Mucosa of stomach (tissue), 1 donor: Measurements from ENCODE around the gene NUPR1.
"Not testable (repeated sequence)": the region's sequence is repeated elsewhere in the genome, so short reads cannot be mapped to it uniquely, and the experiment has no call there.

Experiments used
- H3K27me3 ChIP-seq: one replicate; pipeline ENCODE4 v1.7.0; 2013; ENCODE audit warnings: mild to moderate bottlenecking, low read length; ENCODE audit not compliant: control insufficient read depth, insufficient read depth
- H3K36me3 ChIP-seq: one replicate; pipeline ENCODE4 v1.7.0; 2013; ENCODE audit warnings: low read length; ENCODE audit not compliant: control insufficient read depth, insufficient read depth
- H3K4me1 ChIP-seq: one replicate; pipeline ENCODE4 v1.7.0; 2013; ENCODE audit warnings: mild to moderate bottlenecking, low read length; ENCODE audit not compliant: control insufficient read depth, insufficient read depth
- H3K4me3 ChIP-seq: one replicate; pipeline ENCODE4 v1.7.0; 2013; ENCODE audit warnings: low read length
- H3K9ac ChIP-seq: one replicate; pipeline ENCODE4 v1.7.0; 2013; ENCODE audit warnings: mild to moderate bottlenecking, low read length, moderate library complexity
- H3K9me3 ChIP-seq: one replicate; pipeline ENCODE4 v1.7.0; 2013; ENCODE audit warnings: mild to moderate bottlenecking, low read length, moderate library complexity; ENCODE audit not compliant: control insufficient read depth
- donor health status: Pancreatic carcinoma.

The NUPR1 gene

GRCh38 chr16:28549301-28549899, 10.6 kb upstream of the NUPR1 start:
- H3K36me3 ChIP-seq = no peaks in the 10 kb centered on the region
- H3K4me1 ChIP-seq = peaks cover under 1% of the 10 kb centered on the region
- H3K4me3 ChIP-seq = no peak overlapping the region
- no peaks in the 10 kb centered on the region for H3K9me3 ChIP-seq
- no peaks in the 10 kb centered on the region for H3K27me3 ChIP-seq
- H3K9ac ChIP-seq = no peak overlapping the region

GRCh38 chr16:28548306-28548802, 9.6 kb upstream of the NUPR1 start:
- no peaks in the 10 kb centered on the region for H3K4me1 ChIP-seq
- H3K27me3 ChIP-seq = no peaks in the 10 kb centered on the region
- no peaks in the 10 kb centered on the region for H3K9me3 ChIP-seq
- no peak overlapping the region for H3K4me3 ChIP-seq
- H3K9ac ChIP-seq = no peak overlapping the region
- H3K36me3 ChIP-seq = no peaks in the 10 kb centered on the region

GRCh38 chr16:28546626-28547025, 7.9 kb upstream of the NUPR1 start:
- no peak overlapping the region for H3K9ac ChIP-seq
- no peaks in the 10 kb centered on the region for H3K9me3 ChIP-seq
- no peaks in the 10 kb centered on the region for H3K36me3 ChIP-seq
- H3K27me3 ChIP-seq = no peaks in the 10 kb centered on the region
- H3K4me1 ChIP-seq = peaks cover 9% of the 10 kb centered on the region
- H3K4me3 ChIP-seq = no peak overlapping the region

- not testable (repeated sequence) for H3K9ac ChIP-seq, H3K36me3 ChIP-seq, H3K27me3 ChIP-seq, H3K9me3 ChIP-seq, H3K4me1 ChIP-seq, H3K4me3 ChIP-seq
These were observed 7.2 kb upstream of the NUPR1 start for GRCh38 chr16:28545964-28546363.

- Histone ChIP-seq H3K4me3 (no peak overlapping the region), H3K36me3 (no peaks in the 10 kb centered on the region), H3K27me3 (no peaks in the 10 kb centered on the region), H3K9ac (no peak overlapping the region), H3K4me1 (peaks cover 9% of the 10 kb centered on the region), H3K9me3 (no peaks in the 10 kb centered on the region)
These were observed 6.2 kb upstream of the NUPR1 start for GRCh38 chr16:28544998-28545397.

- peak overlapping the region; percentile 4 for H3K9ac ChIP-seq
- H3K27me3 ChIP-seq = no peaks in the 10 kb centered on the region
- H3K4me3 ChIP-seq = no peak overlapping the region
These were observed 4.3 kb upstream of the NUPR1 start for GRCh38 chr16:28543072-28543471.

GRCh38 chr16:28542646-28543045, 3.9 kb upstream of the NUPR1 start:
- H3K27me3 ChIP-seq = no peaks in the 10 kb centered on the region
- no peaks in the 10 kb centered on the region for H3K36me3 ChIP-seq
- no peak overlapping the region for H3K4me3 ChIP-seq
- H3K9me3 ChIP-seq = no peaks in the 10 kb centered on the region
- peaks cover 22% of the 10 kb centered on the region for H3K4me1 ChIP-seq
- peak overlapping the region; percentile 4 for H3K9ac ChIP-seq

More at GRCh38 chr16:28543072-28543471, 4.3 kb upstream of the NUPR1 start:
- Histone ChIP-seq H3K36me3 (no peaks in the 10 kb centered on the region), H3K4me1 (peaks cover 22% of the 10 kb centered on the region), H3K9me3 (no peaks in the 10 kb centered on the region)

GRCh38 chr16:28540346-28540745, 1.6 kb upstream of the NUPR1 start:
- Histone ChIP-seq H3K9me3 (no peaks in the 10 kb centered on the region), H3K27me3 (no peaks in the 10 kb centered on the region), H3K4me1 (peaks cover 22% of the 10 kb centered on the region), H3K36me3 (no peaks in the 10 kb centered on the region), H3K4me3 (no peak overlapping the region), H3K9ac (no peak overlapping the region)

- Histone ChIP-seq H3K4me1 (peaks cover 23% of the 10 kb centered on the region), H3K36me3 (no peaks in the 10 kb centered on the region), H3K9me3 (no peaks in the 10 kb centered on the region), H3K9ac (peak overlapping the region; percentile 58), H3K27me3 (no peaks in the 10 kb centered on the region), H3K4me3 (no peak overlapping the region)
These were observed 626 bp downstream of the NUPR1 start for GRCh38 chr16:28537964-28538732.

GRCh38 chr16:28537076-28537475, 1.7 kb downstream of the NUPR1 start:
- H3K36me3 ChIP-seq = no peaks in the 10 kb centered on the region
- H3K27me3 ChIP-seq = no peaks in the 10 kb centered on the region
- no peak overlapping the region for H3K9ac ChIP-seq
- H3K9me3 ChIP-seq = no peaks in the 10 kb centered on the region
- peaks cover 23% of the 10 kb centered on the region for H3K4me1 ChIP-seq
- no peak overlapping the region for H3K4me3 ChIP-seq

- H3K9ac ChIP-seq = no peak overlapping the region
- peaks cover 28% of the 10 kb centered on the region for H3K4me1 ChIP-seq
- H3K36me3 ChIP-seq = no peaks in the 10 kb centered on the region
- no peaks in the 10 kb centered on the region for H3K9me3 ChIP-seq
- H3K4me3 ChIP-seq = no peak overlapping the region
- H3K27me3 ChIP-seq = no peaks in the 10 kb centered on the region
These were observed 4.0 kb downstream of the NUPR1 start for GRCh38 chr16:28534542-28535373.
